ENCODE measurements around the gene LETM1.

DNA sequence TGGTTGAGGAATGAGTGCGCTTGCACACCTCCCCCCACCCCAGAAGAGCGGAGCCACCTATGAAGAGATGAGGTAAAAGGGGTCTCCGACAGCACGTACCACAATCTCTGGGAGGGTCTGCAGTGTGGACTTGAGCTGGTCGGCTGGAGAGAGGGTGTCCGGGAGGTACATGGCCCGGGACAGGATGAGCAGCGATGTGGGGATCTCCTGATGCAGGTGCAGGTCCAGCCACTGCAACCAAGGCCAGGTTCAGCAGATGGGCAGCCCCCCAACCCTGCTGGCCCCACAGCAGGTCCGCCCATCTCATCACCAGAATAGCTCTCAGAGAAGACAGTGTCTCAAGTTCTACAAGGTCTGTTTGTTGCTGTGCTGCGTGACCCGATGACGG, 32.4 kb downstream of the LETM1 start:
- no peak for TF ChIP-seq POLR2AphosphoS5 (IDR thresholded peaks at IDR 0.05; ENCODE audit: low read depth, low read length)
- TF ChIP-seq SIN3A (IDR thresholded peaks at IDR 0.05; ENCODE audit: borderline replicate concordance, insufficient read depth, low read length): no peak

Measured in PFSK-1 (cell line).